ENCODE results near the gene SLC6A12. TPM values are rescaled to one million over a fixed set of nuclear protein-coding genes. Genes with fewer than 3 reads are reported as not detected.

SLC6A12 gene
- total RNA-seq, 1 experiment from 2014 or later = not detected

DNA sequence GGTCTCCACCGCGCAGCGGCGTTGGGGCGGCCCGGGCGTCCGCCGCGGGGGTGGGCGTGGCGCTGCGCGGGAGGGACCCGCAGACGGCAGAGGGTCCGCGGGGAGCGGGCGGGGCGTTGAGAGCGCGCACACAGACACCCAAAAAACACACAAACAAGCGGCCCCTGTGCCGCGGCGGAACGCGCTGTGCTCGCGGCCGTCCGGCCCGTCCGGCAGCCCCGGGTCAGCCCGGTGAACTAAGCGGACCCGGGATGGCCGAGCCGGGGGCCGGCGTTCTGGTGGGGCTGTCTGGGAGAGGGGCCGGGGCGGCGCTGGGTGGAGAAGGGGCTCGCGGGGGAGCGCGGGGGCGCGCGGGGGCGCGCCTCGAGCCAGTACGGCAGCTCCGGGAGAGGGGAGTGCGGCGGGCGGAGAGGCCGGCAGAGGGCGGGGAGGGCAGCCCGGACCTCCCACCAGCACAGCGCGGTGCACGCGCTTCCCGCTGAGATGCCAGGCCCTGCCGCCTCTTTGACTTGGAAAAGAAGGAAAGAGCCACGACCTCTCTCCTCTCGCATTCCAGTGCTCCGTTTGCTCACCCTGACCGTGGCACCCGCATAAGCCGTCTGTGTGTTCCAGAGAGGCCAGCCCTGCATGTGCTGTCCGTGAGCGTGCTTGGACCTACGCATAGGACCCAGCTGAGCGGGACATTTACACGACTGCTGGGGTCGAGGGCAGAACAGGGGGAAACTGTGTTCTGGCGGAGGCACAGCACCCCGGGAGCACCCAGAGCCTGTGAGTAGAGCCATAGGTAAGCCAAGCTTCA, 10.3 kb downstream of the SLC6A12 start:
- H3K27me3 ChIP-seq = peaks cover 8% of the 10 kb centered on the region
- H3K4me1 ChIP-seq = no peaks in the 10 kb centered on the region
- H3K27ac ChIP-seq = no peak overlapping the region
- no peak overlapping the region for H3K4me3 ChIP-seq
- H3K36me3 ChIP-seq = no peaks in the 10 kb centered on the region
- no peak for DNase-seq
- H3K9me3 ChIP-seq (replicated peaks) = no peaks in the 10 kb centered on the region

DNA sequence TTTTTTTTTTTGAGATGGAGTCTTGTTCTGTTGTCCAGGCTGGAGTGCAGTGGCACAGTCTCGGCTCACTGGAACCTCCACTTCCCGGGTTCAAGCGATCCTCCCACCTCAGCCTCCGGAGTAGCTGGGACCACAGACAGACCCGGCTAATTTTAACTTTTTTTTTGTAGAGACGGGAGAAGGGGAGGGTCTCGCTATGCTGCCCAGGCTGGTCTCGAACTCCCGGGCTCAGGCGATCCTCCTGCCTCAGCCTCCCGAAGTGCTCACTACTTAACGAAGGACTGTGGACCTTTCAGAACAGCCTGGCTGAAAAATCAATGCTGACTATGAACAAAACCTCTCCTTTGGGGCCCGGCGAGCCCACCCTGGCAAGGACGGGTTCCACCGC, 10.9 kb downstream of the SLC6A12 start:
- peaks cover 6% of the 10 kb centered on the region for H3K27me3 ChIP-seq
- H3K4me3 ChIP-seq = no peak overlapping the region
- no peaks in the 10 kb centered on the region for H3K36me3 ChIP-seq
- no peak overlapping the region for H3K27ac ChIP-seq
- no peaks in the 10 kb centered on the region for H3K4me1 ChIP-seq
- no peak for DNase-seq
- no peaks in the 10 kb centered on the region for H3K9me3 ChIP-seq (replicated peaks)

DNA sequence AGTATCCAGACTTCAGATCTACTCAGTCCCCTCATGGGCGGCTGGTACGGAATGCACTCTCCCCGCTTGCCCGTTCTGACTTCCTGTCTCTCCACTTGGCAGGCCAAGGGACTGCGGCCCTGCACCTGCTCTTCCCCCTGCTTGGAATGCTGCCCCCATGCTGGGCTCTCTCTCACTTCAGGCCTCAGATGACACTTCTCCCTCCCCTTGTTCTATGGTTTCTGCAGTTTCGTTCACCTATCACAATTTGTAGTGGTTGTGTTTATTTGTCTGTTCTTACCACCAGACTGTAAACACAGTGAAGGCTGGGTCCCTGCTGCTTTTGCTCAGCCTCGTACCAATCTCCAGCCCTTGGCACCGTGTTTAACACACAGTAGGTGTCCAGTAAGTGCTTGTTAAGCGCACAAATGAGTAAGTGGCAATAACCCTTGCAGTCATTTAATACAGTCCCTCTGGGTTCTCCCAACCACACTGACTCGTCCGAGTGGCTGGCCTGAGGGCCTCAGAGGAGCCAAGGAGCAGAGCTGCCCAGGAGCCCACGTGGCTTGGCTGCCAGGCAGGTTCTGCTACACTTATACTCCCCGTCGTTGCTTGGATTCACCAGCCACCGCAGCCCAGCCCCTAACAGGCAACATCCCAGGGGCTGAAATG, 11.8 kb downstream of the SLC6A12 start:
- no peaks in the 10 kb centered on the region for H3K4me1 ChIP-seq
- DNase-seq = no peak
- H3K27ac ChIP-seq = no peak overlapping the region
- no peak overlapping the region for H3K4me3 ChIP-seq
- H3K9me3 ChIP-seq (replicated peaks) = no peaks in the 10 kb centered on the region
- no peaks in the 10 kb centered on the region for H3K36me3 ChIP-seq
- H3K27me3 ChIP-seq = no peaks in the 10 kb centered on the region

DNA sequence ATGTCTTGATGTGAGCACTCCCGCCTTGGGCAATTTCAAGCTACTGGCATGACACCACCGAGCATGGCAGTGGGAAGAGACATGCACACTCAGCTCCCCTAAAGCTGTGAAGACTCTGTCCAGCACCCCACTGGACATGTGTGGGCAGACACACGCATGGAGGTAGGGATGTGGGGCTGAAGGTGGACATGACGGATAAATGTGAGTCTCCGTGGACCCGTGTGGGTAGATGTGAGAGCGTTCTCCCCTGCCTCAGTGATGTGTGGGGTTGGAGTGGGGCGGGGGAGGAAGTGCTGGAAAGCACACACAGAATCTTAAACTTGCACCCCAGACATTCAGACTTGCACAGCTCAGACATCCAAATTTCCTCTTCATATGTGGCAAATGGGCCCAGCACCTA, 12.6 kb downstream of the SLC6A12 start:
- no peaks in the 10 kb centered on the region for H3K27me3 ChIP-seq
- no peak overlapping the region for H3K27ac ChIP-seq
- H3K4me1 ChIP-seq = no peaks in the 10 kb centered on the region
- no peaks in the 10 kb centered on the region for H3K9me3 ChIP-seq (replicated peaks)
- no peak overlapping the region for H3K4me3 ChIP-seq
- DNase-seq = no peak
- H3K36me3 ChIP-seq = no peaks in the 10 kb centered on the region

DNA sequence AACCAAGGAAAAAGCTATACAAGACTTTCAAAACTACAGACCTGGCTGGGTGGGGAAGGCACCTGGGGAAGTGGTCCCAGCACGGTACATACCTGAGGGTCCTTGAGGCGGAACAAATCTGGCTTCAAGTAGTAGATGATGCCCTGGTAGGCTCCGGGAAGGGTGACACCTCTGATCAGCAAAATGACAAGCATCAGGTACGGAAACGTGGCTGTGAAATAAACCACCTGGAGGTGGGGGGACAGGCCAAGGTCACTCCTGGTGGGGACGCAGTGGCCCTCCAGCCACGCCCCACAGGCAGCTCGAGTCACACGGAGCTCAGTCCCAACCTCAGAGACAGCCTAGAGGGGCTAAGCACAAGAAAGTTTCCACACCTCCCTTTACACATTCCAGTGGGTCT, 15.3 kb downstream of the SLC6A12 start:
- Histone ChIP-seq H3K9me3 (replicated peaks) (no peaks in the 10 kb centered on the region), H3K4me3 (no peak overlapping the region), H3K36me3 (no peaks in the 10 kb centered on the region), H3K27ac (no peak overlapping the region), H3K4me1 (no peaks in the 10 kb centered on the region), H3K27me3 (no peaks in the 10 kb centered on the region)
- DNase-seq = no peak

DNA sequence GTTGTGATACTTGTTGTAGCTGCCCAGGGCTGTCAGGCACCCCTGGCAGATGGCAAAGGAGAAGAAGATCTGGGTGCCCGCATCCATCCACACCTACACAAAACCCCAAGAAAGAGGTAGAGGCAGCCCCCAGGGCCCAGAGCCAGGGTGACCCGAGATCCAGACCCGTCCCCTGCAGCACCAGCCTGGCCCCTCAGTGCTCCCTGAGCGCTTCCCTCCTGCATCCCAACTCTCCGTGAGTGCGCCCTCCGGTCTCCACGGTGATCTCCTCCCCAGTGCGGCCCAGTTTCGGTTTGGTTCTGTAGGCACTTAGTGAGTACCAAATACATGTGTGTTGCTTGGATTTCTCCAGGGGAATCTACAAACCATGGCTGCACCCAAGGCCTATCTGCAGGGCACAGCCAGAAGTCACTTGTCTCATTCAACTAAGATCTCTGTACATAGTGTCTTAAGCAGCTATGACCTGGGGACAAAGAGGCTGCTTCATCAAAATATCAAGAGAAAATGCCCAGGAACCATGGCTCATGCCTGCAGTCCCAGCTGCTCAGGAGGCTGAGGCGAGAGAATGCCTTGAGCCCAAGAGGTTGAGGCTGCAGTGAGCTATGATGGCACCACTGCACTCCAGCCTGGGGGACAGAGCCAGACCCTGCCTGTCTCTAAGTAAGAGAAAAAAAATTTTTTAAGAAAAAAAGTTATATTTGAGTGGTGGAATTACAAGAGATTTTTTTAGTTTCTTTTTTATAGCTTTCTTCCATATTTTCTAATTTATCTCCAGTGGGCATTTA, 15.9 kb downstream of the SLC6A12 start:
- no peaks in the 10 kb centered on the region for H3K36me3 ChIP-seq
- H3K9me3 ChIP-seq (replicated peaks) = no peaks in the 10 kb centered on the region
- H3K4me3 ChIP-seq = no peak overlapping the region
- DNase-seq = no peak
- no peak overlapping the region for H3K27ac ChIP-seq
- H3K27me3 ChIP-seq = no peaks in the 10 kb centered on the region
- H3K4me1 ChIP-seq = no peaks in the 10 kb centered on the region

DNA sequence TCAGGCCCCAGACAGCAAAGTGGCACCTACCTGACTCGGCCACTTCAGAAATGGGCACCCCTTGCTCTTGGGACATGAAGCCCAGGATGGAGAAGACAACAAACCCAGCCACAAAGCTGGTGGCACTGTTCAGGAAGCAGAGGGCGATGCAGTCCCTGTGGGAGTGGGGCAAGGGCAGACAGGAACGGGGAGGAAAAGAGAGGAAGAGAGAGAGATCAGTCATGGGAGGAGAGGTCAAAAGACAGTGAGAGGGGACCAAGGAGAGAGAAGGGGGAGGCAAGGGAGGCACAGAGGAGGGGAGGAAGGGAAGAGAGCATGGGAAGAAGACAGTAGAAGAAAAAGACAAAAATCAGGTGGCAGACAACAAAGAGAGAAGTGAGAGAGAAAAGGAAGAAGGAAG, 16.6 kb downstream of the SLC6A12 start:
- H3K4me1 ChIP-seq = no peaks in the 10 kb centered on the region
- no peak for DNase-seq
- H3K36me3 ChIP-seq = no peaks in the 10 kb centered on the region
- H3K4me3 ChIP-seq = no peak overlapping the region
- H3K9me3 ChIP-seq (replicated peaks) = no peaks in the 10 kb centered on the region
- H3K27ac ChIP-seq = no peak overlapping the region
- no peaks in the 10 kb centered on the region for H3K27me3 ChIP-seq

DNA sequence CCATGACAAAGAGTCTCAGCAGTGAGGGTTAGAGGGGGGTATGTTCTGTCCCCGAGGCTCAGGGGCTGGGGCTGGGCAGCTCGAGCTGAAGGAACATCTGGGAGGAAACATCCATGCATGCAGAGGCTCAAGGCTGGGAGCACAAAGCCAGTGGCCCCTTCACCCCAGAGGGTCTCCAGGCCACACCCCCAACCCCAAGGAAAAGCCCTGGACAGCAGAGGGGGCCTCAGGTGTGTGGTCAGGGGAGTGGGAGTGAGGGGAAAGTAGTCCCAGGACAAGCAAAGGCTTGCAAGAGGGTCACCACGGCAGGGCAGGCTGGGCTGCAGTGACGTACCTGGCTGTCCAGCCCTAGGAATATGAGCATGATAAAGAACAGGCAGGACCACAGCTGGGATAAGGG, 17.5 kb downstream of the SLC6A12 start:
- H3K9me3 ChIP-seq (replicated peaks) = no peaks in the 10 kb centered on the region
- H3K4me1 ChIP-seq = no peaks in the 10 kb centered on the region
- H3K4me3 ChIP-seq = no peak overlapping the region
- DNase-seq = no peak
- H3K36me3 ChIP-seq = no peaks in the 10 kb centered on the region
- no peak overlapping the region for H3K27ac ChIP-seq
- H3K27me3 ChIP-seq = no peaks in the 10 kb centered on the region

DNA sequence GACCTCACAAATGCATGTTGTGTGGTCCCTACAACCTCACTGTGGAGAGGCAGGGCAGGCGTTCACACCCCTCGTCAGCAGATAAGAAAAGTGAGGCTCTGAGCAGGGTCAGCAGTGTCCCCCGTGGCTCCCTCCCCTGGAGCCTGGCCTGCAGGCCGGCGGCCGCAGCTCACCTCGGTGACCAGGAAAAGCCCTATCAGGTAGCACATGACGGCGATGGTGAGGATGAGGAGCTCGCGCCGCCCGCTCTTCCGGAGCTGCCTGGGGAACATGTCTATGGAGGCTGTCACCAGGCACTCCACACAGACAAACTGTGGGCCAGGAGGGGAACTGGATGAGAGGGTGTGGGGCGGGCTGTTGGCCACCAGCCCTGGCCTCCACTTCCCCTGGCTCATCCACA, 18.0 kb downstream of the SLC6A12 start:
- Histone ChIP-seq H3K4me1 (no peaks in the 10 kb centered on the region), H3K9me3 (replicated peaks) (no peaks in the 10 kb centered on the region), H3K4me3 (no peak overlapping the region), H3K27me3 (no peaks in the 10 kb centered on the region), H3K36me3 (no peaks in the 10 kb centered on the region), H3K27ac (no peak overlapping the region)
- DNase-seq = no peak

DNA sequence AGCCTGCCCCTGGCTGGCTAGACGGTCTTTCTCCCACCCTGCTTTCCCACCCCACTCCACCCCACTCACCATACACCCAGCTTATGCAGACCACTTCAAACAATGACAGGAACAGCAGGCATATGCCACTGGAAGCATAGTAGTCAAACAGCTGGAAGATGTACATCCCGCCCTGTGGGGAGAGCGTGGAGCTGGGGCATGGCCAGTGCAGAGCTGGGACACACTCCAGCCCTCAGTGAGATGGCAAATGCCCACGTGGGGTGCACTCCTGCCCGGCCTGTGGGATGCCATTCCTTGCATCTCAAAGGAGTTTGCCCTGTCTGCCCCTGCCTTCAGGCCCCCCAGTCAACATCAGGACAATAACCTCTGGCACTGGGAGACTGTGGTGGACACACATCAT, 18.8 kb downstream of the SLC6A12 start:
- Histone ChIP-seq H3K27ac (no peak overlapping the region), H3K4me3 (no peak overlapping the region), H3K36me3 (no peaks in the 10 kb centered on the region), H3K9me3 (replicated peaks) (no peaks in the 10 kb centered on the region), H3K4me1 (no peaks in the 10 kb centered on the region), H3K27me3 (no peaks in the 10 kb centered on the region)
- no peak for DNase-seq

DNA sequence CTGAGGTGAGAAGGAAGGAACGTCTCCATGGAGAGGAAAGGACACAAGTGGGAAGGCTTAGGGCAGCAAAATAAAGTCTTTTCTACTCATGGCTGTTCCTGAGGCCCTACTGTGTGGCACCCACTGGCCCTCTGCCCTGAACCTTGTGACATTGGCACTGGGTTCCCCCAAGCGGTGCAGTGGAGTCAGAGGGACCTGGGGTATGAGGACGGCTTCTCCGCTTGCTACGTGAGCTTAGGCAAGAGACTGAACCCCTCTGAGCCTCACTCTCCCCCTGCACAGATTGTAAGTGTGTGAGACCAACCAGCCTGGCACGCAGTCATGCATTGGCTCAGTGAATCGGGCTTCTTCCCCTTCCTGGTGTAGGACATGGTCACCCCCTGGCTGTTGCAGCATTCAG, 19.7 kb downstream of the SLC6A12 start:
- Histone ChIP-seq H3K27me3 (no peaks in the 10 kb centered on the region), H3K9me3 (replicated peaks) (no peaks in the 10 kb centered on the region), H3K36me3 (no peaks in the 10 kb centered on the region), H3K4me1 (no peaks in the 10 kb centered on the region), H3K4me3 (no peak overlapping the region), H3K27ac (no peak overlapping the region)
- no peak for DNase-seq

DNA sequence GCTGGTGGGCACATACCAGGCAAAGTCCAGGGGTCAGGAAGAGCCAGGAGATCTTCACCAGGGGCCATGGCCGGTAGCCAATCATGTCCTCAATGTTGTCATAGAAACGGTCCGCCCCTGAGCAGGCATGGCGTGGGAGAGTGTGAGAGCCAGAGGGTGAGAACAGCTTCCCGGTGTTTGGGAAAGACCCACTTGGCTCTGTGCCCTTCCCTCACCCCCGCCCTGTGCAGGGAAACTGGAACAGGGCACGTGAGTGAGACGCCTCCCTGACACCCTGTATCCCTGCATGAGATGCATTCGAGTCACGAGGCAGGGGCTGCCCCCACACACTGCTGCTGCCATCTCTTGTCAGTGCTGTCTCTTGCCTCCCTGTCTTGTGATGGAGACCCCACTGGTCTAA, 20.7 kb downstream of the SLC6A12 start:
- Histone ChIP-seq H3K4me3 (no peak overlapping the region), H3K9me3 (replicated peaks) (no peaks in the 10 kb centered on the region), H3K36me3 (no peaks in the 10 kb centered on the region), H3K27me3 (no peaks in the 10 kb centered on the region), H3K27ac (no peak overlapping the region), H3K4me1 (no peaks in the 10 kb centered on the region)
- no peak for DNase-seq

DNA sequence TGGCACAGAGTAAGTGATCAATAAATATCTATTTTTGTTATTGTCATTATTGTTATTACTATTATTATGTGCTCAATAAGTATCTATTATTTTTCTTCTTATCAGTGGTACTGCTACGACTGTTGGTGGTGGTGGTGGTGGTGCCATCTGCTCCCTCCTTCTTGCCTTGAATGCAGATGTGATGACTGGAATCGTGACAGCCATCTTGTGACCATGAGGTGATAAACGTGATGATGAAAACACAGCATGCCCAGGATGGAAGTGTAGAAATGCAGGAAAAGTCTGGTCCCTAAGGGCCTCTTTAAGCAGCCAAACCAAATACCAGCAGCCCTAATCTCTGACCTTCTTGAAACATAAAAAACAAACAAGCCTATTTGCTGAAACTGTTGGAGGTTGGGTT, 22.4 kb downstream of the SLC6A12 start:
- no peak for DNase-seq
- Histone ChIP-seq H3K27me3 (no peaks in the 10 kb centered on the region), H3K36me3 (no peaks in the 10 kb centered on the region), H3K27ac (no peak overlapping the region), H3K4me1 (no peaks in the 10 kb centered on the region), H3K4me3 (no peak overlapping the region), H3K9me3 (replicated peaks) (no peaks in the 10 kb centered on the region)

DNA sequence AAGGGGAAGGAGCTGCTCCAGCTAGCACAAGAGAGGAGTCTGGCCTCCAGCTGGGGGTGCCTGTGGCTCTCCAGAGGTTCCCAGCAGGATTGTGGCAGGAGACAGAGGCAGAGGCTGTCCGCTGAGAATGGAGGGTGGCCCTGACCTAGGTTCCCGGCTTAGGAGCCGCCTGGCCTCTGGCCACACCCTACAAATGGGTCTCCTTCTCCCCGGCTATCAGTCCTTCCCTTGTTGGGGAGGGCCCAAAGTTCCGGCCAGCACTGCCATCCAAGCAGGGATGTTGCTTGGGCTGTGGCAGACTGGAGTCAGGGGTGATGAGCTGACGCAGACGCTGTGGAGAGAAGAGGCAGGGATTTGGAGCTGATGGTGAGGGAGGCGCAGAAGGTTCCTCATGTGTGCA, 23.1 kb downstream of the SLC6A12 start:
- no peak overlapping the region for H3K4me3 ChIP-seq
- H3K36me3 ChIP-seq = no peaks in the 10 kb centered on the region
- H3K4me1 ChIP-seq = no peaks in the 10 kb centered on the region
- H3K27me3 ChIP-seq = no peaks in the 10 kb centered on the region
- DNase-seq = no peak
- H3K9me3 ChIP-seq (replicated peaks) = no peaks in the 10 kb centered on the region
- no peak overlapping the region for H3K27ac ChIP-seq

DNA sequence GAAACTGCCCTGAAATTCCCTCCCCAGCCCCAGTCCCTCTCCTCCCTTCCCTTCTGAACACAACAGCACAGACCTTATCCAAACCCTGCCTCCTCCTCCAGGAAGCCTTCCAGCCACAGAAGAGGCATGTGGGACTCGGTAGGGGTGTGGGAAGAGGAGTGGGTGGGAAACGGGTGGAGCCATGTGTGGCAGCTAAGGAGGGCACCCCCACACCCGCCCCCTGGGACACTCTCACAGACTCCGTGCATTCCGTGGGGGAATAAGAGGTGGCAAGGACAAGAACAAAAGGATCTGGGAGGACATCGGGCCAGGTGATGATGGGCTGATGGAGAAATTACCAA, 24.4 kb downstream of the SLC6A12 start:
- Histone ChIP-seq H3K36me3 (no peaks in the 10 kb centered on the region), H3K4me1 (no peaks in the 10 kb centered on the region), H3K27ac (no peak overlapping the region), H3K9me3 (replicated peaks) (no peaks in the 10 kb centered on the region), H3K27me3 (no peaks in the 10 kb centered on the region), H3K4me3 (no peak overlapping the region)
- no peak for DNase-seq

Data from SJCRH30 (cell line).